K562 (cell line): ENCODE results near the gene MYL10. TPM values are rescaled to one million over a fixed set of nuclear protein-coding genes. Genes with fewer than 3 reads are reported as not detected.
A peak's percentile ranks its signal among the peaks of the same experiment; 100 is the strongest.

Experiments
- ATAC-seq: fragments of 200-7000 bp; cut with Tn5 transposase; 3 replicates; pipeline ENCODE4 v1.9.1; 2020; ENCODE audit warnings: moderate library complexity
- BruUV-seq: library from RNA; stranded (reverse); fragments of 400-500 nt; replicated peaks from 2 replicates; lab custom pipeline; 2021; lab: Mats Ljungman, UMichigan
- CTCF ChIA-PET: fragments of 300-600 bp; formaldehyde crosslinking; extraction: SDS; loops from one replicate; lab custom pipeline; 2021; ENCODE audit warnings: low intra/inter-chr PET ratio; lab: Yijun Ruan, JAX
- POLR2A ChIA-PET: fragments of 300-600, 350-650 bp; sonication (Branson Sonifier 250); formaldehyde crosslinking; extraction: SDS; loops from one replicate; lab custom pipeline; 2021; ENCODE audit warnings: antibody characterized with exemption, inconsistent platforms; lab: Yijun Ruan, JAX
- DNase-seq, 4 experiments: peaks; one replicate each; pipeline versions ENCODE4 v3.0.0 to v3.0.0-alpha.2; 2011 to 2018; ENCODE audit warnings: low spot score in 3 of 4, mixed read lengths in 3 of 4; ENCODE audit errors: extremely low read depth in 1 of 4
- FAIRE-seq: peaks from 2 replicates; lab custom pipeline; 2011; peaks lifted over from hg19 to GRCh38; lab: Jason Lieb, UNC
- H2AFZ ChIP-seq: 2 replicates; pipeline ENCODE4 v1.6.0; 2011; ENCODE audit warnings: low read depth, low read length, control low read depth, inconsistent platforms
- H3K27ac ChIP-seq: fragments of 200-600 bp; 3 replicates; pipeline ENCODE4 v1.8.0; 2011; ENCODE audit warnings: low read depth, mild to moderate bottlenecking, control low read depth, inconsistent platforms, low read length, moderate library complexity, mixed read lengths; ENCODE audit errors: extremely low read depth
- H3K27me3 ChIP-seq, 2 experiments: fragments of 300-600 bp in 1 of 2; 2 replicates in 1 of 2; 3 replicates in 1 of 2; pipeline versions ENCODE4 v1.6.0 to v1.8.0; 2011; ENCODE audit warnings: inconsistent platforms in 2 of 2, low read length in 2 of 2, mild to moderate bottlenecking in 1 of 2, mixed read lengths in 1 of 2, moderate library complexity in 1 of 2; ENCODE audit not compliant: control insufficient read depth in 2 of 2, insufficient read depth in 2 of 2
- H3K36me3 ChIP-seq: fragments of 300-600 bp; 3 replicates; pipeline ENCODE4 v1.8.0; 2011; ENCODE audit warnings: mild to moderate bottlenecking, low read length, inconsistent platforms; ENCODE audit not compliant: control insufficient read depth, insufficient read depth
- H3K4me1 ChIP-seq, 2 experiments: fragments of 200-600 bp in 1 of 2; replicated peaks in 1 of 2; 2 replicates in 1 of 2; 3 replicates in 1 of 2; pipeline versions ENCODE4 v1.5.1 to v1.8.0; 2011; ENCODE audit warnings: inconsistent platforms in 2 of 2, low read length in 2 of 2, mild to moderate bottlenecking in 1 of 2, mixed read lengths in 1 of 2, moderate library complexity in 1 of 2; ENCODE audit not compliant: control insufficient read depth in 2 of 2, insufficient read depth in 2 of 2
- H3K4me2 ChIP-seq: 2 replicates; pipeline ENCODE4 v1.6.1; 2011; ENCODE audit warnings: low read length, control low read depth, inconsistent platforms, mixed read lengths; ENCODE audit not compliant: insufficient read depth
- H3K4me3 ChIP-seq: fragments of 200-600 bp; sonication (generic), shearing (Covaris generic); 2 replicates; pipeline ENCODE4 v1.5.1; 2016; ENCODE audit warnings: control low read depth, inconsistent platforms
- H3K79me2 ChIP-seq: fragments of 200-600 bp; 3 replicates; pipeline ENCODE4 v1.8.0; 2011; ENCODE audit warnings: low read length, inconsistent platforms; ENCODE audit not compliant: control insufficient read depth, insufficient read depth
- H3K9ac ChIP-seq, 2 experiments: 2 replicates each; pipeline versions ENCODE4 v1.6.0 to v1.6.1; 2011; ENCODE audit warnings: low read depth in 2 of 2, low read length in 2 of 2, control low read depth in 1 of 2, inconsistent platforms in 1 of 2, mild to moderate bottlenecking in 1 of 2, mixed read lengths in 1 of 2; ENCODE audit not compliant: insufficient read depth in 1 of 2
- H3K9me1 ChIP-seq: one replicate; pipeline ENCODE4 v1.6.0; 2011; ENCODE audit warnings: inconsistent platforms, mild to moderate bottlenecking, low read length, moderate library complexity; ENCODE audit not compliant: control insufficient read depth, insufficient read depth
- H3K9me3 ChIP-seq: replicated peaks from 2 replicates; pipeline ENCODE4 v1.5.1; 2011; ENCODE audit warnings: low read depth, low read length, inconsistent platforms; ENCODE audit not compliant: control insufficient read depth, insufficient read depth
- H4K20me1 ChIP-seq: replicated peaks from 2 replicates; pipeline ENCODE4 v1.6.1; 2011; ENCODE audit warnings: low read length, inconsistent platforms, mixed read lengths; ENCODE audit not compliant: control insufficient read depth, insufficient read depth
- MYC ChIP-seq, 2 experiments: fragments of 250-450 bp in 1 of 2; sonication (Bioruptor Pico) in 1 of 2; IDR thresholded peaks; 2 replicates each; pipeline versions ENCODE4 v1.5.1 to v1.6.1; 2012 to 2021; ENCODE audit warnings: low read depth in 2 of 2, borderline replicate concordance in 1 of 2, improper control_type of control experiment in 1 of 2, low read length in 1 of 2, mild to moderate bottlenecking in 1 of 2, moderate library complexity in 1 of 2
- RAD21 ChIP-seq, 2 experiments: fragments of 250-450 bp in 1 of 2; fragments of 450-650 bp in 1 of 2; sonication (Bioruptor Pico) in 1 of 2; formaldehyde crosslinking in 1 of 2; IDR thresholded peaks in 1 of 2; conservative IDR thresholded peaks in 1 of 2; 2 replicates each; pipeline versions ENCODE4 v1.4.0 to v1.8.0; 2020 to 2022; ENCODE audit warnings: mild to moderate bottlenecking in 2 of 2, moderate library complexity in 1 of 2
- RBM25 ChIP-seq: fragments of 200-400 bp; formaldehyde crosslinking; IDR thresholded peaks from 2 replicates; pipeline ENCODE4 v1.6.1; 2018; ENCODE audit warnings: low read length, low read depth, moderate library complexity; ENCODE audit not compliant: severe bottlenecking
- RFX1 ChIP-seq: fragments of 450-650 bp; IDR thresholded peaks from 2 replicates; pipeline ENCODE4 v1.6.1; 2016; ENCODE audit warnings: mild to moderate bottlenecking, moderate library complexity
- SIRT6 ChIP-seq: IDR thresholded peaks from one replicate; pipeline ENCODE4 v1.6.1; 2012; ENCODE audit warnings: low read depth, mild to moderate bottlenecking, control low read depth, inconsistent platforms, low read length, moderate library complexity
- ZNF584 ChIP-seq: fragments of 200-800 bp; sonication (Bioruptor generic); IDR thresholded peaks from 2 replicates; pipeline ENCODE4 v1.6.1; 2016; ENCODE audit warnings: low read depth, mild to moderate bottlenecking, missing genetic modification characterization, missing compliant biosample characterization
- ZNF589 ChIP-seq: fragments of 200-800 bp; sonication (Bioruptor generic); IDR thresholded peaks from 2 replicates; pipeline ENCODE4 v1.6.1; 2016; ENCODE audit warnings: low read depth, missing genetic modification characterization, missing compliant biosample characterization
- WGBS: fragments of 100-300 bp; shearing (Covaris generic); methylation state at CpG from one replicate; pipeline ENCODE4 v1.1.6; 2016; ENCODE audit warnings: low coverage, mixed read lengths; ENCODE audit not compliant: insufficient coverage; ENCODE audit errors: missing lambda C conversion rate; 5-methylcytosine and 5-hydroxymethylcytosine counted together
- in situ Hi-C: fragments of 300-500 bp; cut with MboI; formaldehyde crosslinking; loops from 4 replicates; pipeline ENCODE4 v1.15.0; 2018; ENCODE audit warnings: inconsistent platforms, mixed read lengths
- intact Hi-C: fragments of 100-400 bp; cut with micrococcal nuclease; formaldehyde crosslinking; loops from 2 replicates; pipeline ENCODE4 v1.14.2; 2022
- polyA plus RNA-seq, 8 experiments: library from polyadenylated mRNA; depleted of rRNA in 4 of 8; stranded (reverse) in 5 of 8; unstranded in 3 of 8; fragments of >200 nt; fragmentation: Nextera tagmentation in 2 of 8; fragmentation: Illumina TruSeq in 1 of 8; extraction: Ambion mirVana in 2 of 8; extraction: Trizol in 1 of 8; gene quantifications; 2 replicates each; pipeline versions ENCODE4 v1.2.1 to v1.2.3, GENCODE V29; 2011 to 2014; ENCODE audit warnings: inconsistent platforms in 1 of 8, missing spikeins in 1 of 8
- total RNA-seq, 7 experiments: library from RNA; depleted of rRNA in 6 of 7; stranded (reverse); fragments of >200 nt in 6 of 7; fragmentation: Illumina TruSeq in 2 of 7; extraction: Trizol in 2 of 7; gene quantifications; 2 replicates each; pipeline versions ENCODE4 v1.2.1 to v1.2.3, GENCODE V29; 2011 to 2021; ENCODE audit warnings: low replicate concordance in 1 of 7

MYL10 gene
- total and polyA plus RNA-seq, 9 of the 15 experiments (the other 6 are each of a cell fraction or from before 2014, with no cell fraction given), result not detected

- intact Hi-C loops, result no loop called here
- Histone ChIP-seq H3K4me2 (no peak overlapping the region), H3K4me1 (peaks cover 0 to 10% of the 10 kb centered on the region in 2 experiments; a peak in 2 of 5 replicates), H3K79me2 (no peaks in the 10 kb centered on the region), H4K20me1 (no peaks in the 10 kb centered on the region; the same call in 1 of the 2 replicates), H2AFZ (no peak overlapping the region), H3K4me3 (no peak overlapping the region), H3K9me3 (no peaks in the 10 kb centered on the region), H3K9ac (no peak overlapping the region), H3K27ac (no peak overlapping the region), H3K9me1 (no peaks in the 10 kb centered on the region), H3K36me3 (no peaks in the 10 kb centered on the region), H3K27me3 (peaks cover 5 to 37% of the 10 kb centered on the region in 2 experiments; a peak in 4 of 5 replicates)
- in situ Hi-C loops, result no loop called here
- WGBS, result 15% methylated on average over 7 of the region's 7 CpGs
- ATAC-seq (no peak), FAIRE-seq (no peak), DNase-seq (peak in 1 of 4 experiments; percentile 17)
- no TSS peak for BruUV-seq
- ChIA-PET CTCF (no interaction called here), POLR2A (interaction anchor here (0.7 kb wide), 1 partner anchor 8 kb away, joined by 3 read pairs; no protein-coding TSS in a partner anchor)
- peak; percentile 59 for TF ChIP-seq RFX1
- no peak for TF ChIP-seq RAD21 (CRISPR knock-in tag; conservative IDR thresholded peaks at IDR 0.05 in 1 of 2, IDR thresholded peaks at IDR 0.05 in 1 of 2)
Measured at GRCh38 chr7:101567230-101567629, 61.9 kb downstream of the MYL10 start.

GRCh38 chr7:101565601-101566209 is 63.4 kb downstream of the MYL10 start:
- Histone ChIP-seq H3K79me2 (no peaks in the 10 kb centered on the region), H3K9ac (no peak overlapping the region), H3K27me3 (peaks cover 5 to 51% of the 10 kb centered on the region in 2 experiments; a peak in 4 of 5 replicates), H2AFZ (no peak overlapping the region), H3K9me1 (no peaks in the 10 kb centered on the region), H3K4me1 (peaks cover 0 to 10% of the 10 kb centered on the region in 2 experiments; a peak in 2 of 5 replicates), H3K4me2 (no peak overlapping the region), H4K20me1 (no peaks in the 10 kb centered on the region; the same call in 1 of the 2 replicates), H3K27ac (no peak overlapping the region), H3K9me3 (no peaks in the 10 kb centered on the region), H3K4me3 (no peak overlapping the region), H3K36me3 (no peaks in the 10 kb centered on the region)
- peak in 1 of 4 experiments; percentile 8 for DNase-seq
- 16% methylated on average over 8 of the region's 8 CpGs for WGBS
- FAIRE-seq, result no peak
- no peak for TF ChIP-seq ZNF589 (CRISPR knock-in tag)
- peak; percentile 50 for TF ChIP-seq RBM25
- no peak for TF ChIP-seq SIRT6
- no peak for TF ChIP-seq ZNF584 (CRISPR knock-in tag)
- no peak for TF ChIP-seq MYC (IDR thresholded peaks at IDR 0.05; ENCODE audit: low read depth, low read length)
- TF ChIP-seq MYC (CRISPR knock-in tag; IDR thresholded peaks at IDR 0.05; ENCODE audit: borderline replicate concordance, low read depth), result no peak
- ChIA-PET CTCF (no interaction called here), POLR2A (no interaction called here)
- BruUV-seq, result no TSS peak
- no peak for ATAC-seq
- in situ Hi-C loops, result no loop called here
- intact Hi-C loops, result no loop called here
